SK-N-SH treated with all-trans-retinoic acid at 6 μM for 48 hours (cell line): ENCODE measurements around the gene NFYB.

ENCODE experiments used
- ARNTL ChIP-seq: fragments of 450-650 bp; formaldehyde crosslinking; IDR thresholded peaks from 2 replicates; pipeline ENCODE4 v1.5.0; 2020; ENCODE audit warnings: low read depth, mild to moderate bottlenecking, moderate library complexity, borderline replicate concordance
- ESRRG ChIP-seq: fragments of 250-450 bp; sonication (Bioruptor Pico); IDR thresholded peaks from 2 replicates; pipeline ENCODE4 v1.6.1; 2021; ENCODE audit warnings: mild to moderate bottlenecking
- PATZ1 ChIP-seq: fragments of 250-450 bp; sonication (Bioruptor Pico); IDR thresholded peaks from 2 replicates; pipeline ENCODE4 v1.8.0; 2020; ENCODE audit warnings: mild to moderate bottlenecking, moderate library complexity, borderline replicate concordance
- POU6F1 ChIP-seq: fragments of 250-450 bp; sonication (Bioruptor Pico); IDR thresholded peaks from 2 replicates; pipeline ENCODE4 v1.8.0; 2021; ENCODE audit warnings: low read depth, mild to moderate bottlenecking, moderate library complexity, borderline replicate concordance
- ZFP30 ChIP-seq: fragments of 450-650 bp; formaldehyde crosslinking; IDR thresholded peaks from 2 replicates; pipeline ENCODE4 v1.5.0; 2022; ENCODE audit warnings: mild to moderate bottlenecking, moderate library complexity
- TF ChIP-seq, protein P1 (sequence below): fragments of 250-450 bp; sonication (Bioruptor Pico); IDR thresholded peaks from 2 replicates; pipeline ENCODE4 v1.5.1; 2020; ENCODE audit warnings: low read depth, mild to moderate bottlenecking, moderate library complexity

GRCh38 chr12:104183443-104183842 is 45.4 kb upstream of the NFYB start:
- no peak for TF ChIP-seq POU6F1 (CRISPR knock-in tag)
- TF ChIP-seq ARNTL (CRISPR knock-in tag) = no peak
- TF ChIP-seq, protein P1, sequence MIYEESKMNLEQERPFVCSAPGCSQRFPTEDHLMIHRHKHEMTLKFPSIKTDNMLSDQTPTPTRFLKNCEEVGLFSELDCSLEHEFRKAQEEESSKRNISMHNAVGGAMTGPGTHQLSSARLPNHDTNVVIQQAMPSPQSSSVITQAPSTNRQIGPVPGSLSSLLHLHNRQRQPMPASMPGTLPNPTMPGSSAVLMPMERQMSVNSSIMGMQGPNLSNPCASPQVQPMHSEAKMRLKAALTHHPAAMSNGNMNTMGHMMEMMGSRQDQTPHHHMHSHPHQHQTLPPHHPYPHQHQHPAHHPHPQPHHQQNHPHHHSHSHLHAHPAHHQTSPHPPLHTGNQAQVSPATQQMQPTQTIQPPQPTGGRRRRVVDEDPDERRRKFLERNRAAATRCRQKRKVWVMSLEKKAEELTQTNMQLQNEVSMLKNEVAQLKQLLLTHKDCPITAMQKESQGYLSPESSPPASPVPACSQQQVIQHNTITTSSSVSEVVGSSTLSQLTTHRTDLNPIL = no peak
- no peak for TF ChIP-seq ZFP30 (CRISPR knock-in tag)
- TF ChIP-seq PATZ1 (CRISPR knock-in tag) = no peak
- TF ChIP-seq ESRRG (CRISPR knock-in tag) = no peak
